NCI-H2227 (cell line): ENCODE measurements around the gene KRTAP5-6.
"Not testable (repeated sequence)": the region's sequence is repeated elsewhere in the genome, so short reads cannot be mapped to it uniquely, and the experiment has no call there.

Experiments
- DNase-seq: peaks from one replicate; lab custom pipeline; 2025; ENCODE audit not compliant: unreplicated experiment; lab: John Stamatoyannopoulos, UW

Gene KRTAP5-6

GRCh38 chr11:1661454-1662269 is 35.3 kb upstream of the KRTAP5-6 start:
- DNase-seq: not testable (repeated sequence)

GRCh38 chr11:1662699-1663283 is 34.2 kb upstream of the KRTAP5-6 start:
- DNase-seq: not testable (repeated sequence)

GRCh38 chr11:1665313-1665712 is 31.7 kb upstream of the KRTAP5-6 start:
- no peak for DNase-seq

GRCh38 chr11:1667121-1667850 is 29.7 kb upstream of the KRTAP5-6 start:
- no peak for DNase-seq

GRCh38 chr11:1667906-1668305 is 29.1 kb upstream of the KRTAP5-6 start:
- no peak for DNase-seq

GRCh38 chr11:1668911-1669473 is 28.0 kb upstream of the KRTAP5-6 start:
- DNase-seq: no peak

- DNase-seq: no peak
These were observed 27.3 kb upstream of the KRTAP5-6 start for GRCh38 chr11:1669546-1670218.

GRCh38 chr11:1670457-1670856 is 26.5 kb upstream of the KRTAP5-6 start:
- DNase-seq: not testable (repeated sequence)

GRCh38 chr11:1670905-1671371 is 26.1 kb upstream of the KRTAP5-6 start:
- DNase-seq: no peak

GRCh38 chr11:1671658-1672057 is 25.3 kb upstream of the KRTAP5-6 start:
- no peak for DNase-seq

GRCh38 chr11:1672613-1673350 is 24.2 kb upstream of the KRTAP5-6 start:
- DNase-seq: no peak

GRCh38 chr11:1673446-1674172 is 23.4 kb upstream of the KRTAP5-6 start:
- no peak for DNase-seq

- no peak for DNase-seq
These were observed 22.5 kb upstream of the KRTAP5-6 start for GRCh38 chr11:1674173-1675131.

- no peak for DNase-seq
These were observed 21.3 kb upstream of the KRTAP5-6 start for GRCh38 chr11:1675536-1676228.

GRCh38 chr11:1676229-1676740 is 20.7 kb upstream of the KRTAP5-6 start:
- DNase-seq: no peak

GRCh38 chr11:1679881-1680280 is 17.1 kb upstream of the KRTAP5-6 start:
- no peak for DNase-seq

GRCh38 chr11:1682225-1682905 is 14.6 kb upstream of the KRTAP5-6 start:
- DNase-seq: no peak
